Psoas muscle (tissue), 8 donors: ENCODE results near the gene NIM1K. TPM values are rescaled to one million over a fixed set of nuclear protein-coding genes. Genes with fewer than 3 reads are reported as not detected.

Experiments
- ATAC-seq, 4 donors: fragments of 200-7000 bp; cut with Tn5 transposase; one replicate each; pipeline ENCODE4 v1.9.1; 2020; ENCODE audit warnings: moderate library complexity in 3 of 4, mild to moderate bottlenecking in 2 of 4
- DNase-seq, 2 donors: peaks; one replicate each; pipeline ENCODE4 v3.0.0-alpha.2; 2020
- H3K27ac ChIP-seq: fragments of 200-600 bp; one replicate; pipeline ENCODE4 v1.8.0; 2022
- H3K27me3 ChIP-seq, 3 donors: fragments of 200-600 bp in 1 of 3; one replicate each; pipeline versions ENCODE4 v1.6.1 to v1.8.0; 2013 to 2022; ENCODE audit warnings: low read length in 2 of 3, mild to moderate bottlenecking in 2 of 3, moderate library complexity in 1 of 3; ENCODE audit not compliant: insufficient read depth in 3 of 3
- H3K36me3 ChIP-seq, 2 donors: fragments of 200-600 bp in 1 of 2; one replicate each; pipeline versions ENCODE4 v1.6.1 to v1.8.0; 2013 to 2022; ENCODE audit warnings: low read depth in 1 of 2, mild to moderate bottlenecking in 1 of 2, moderate library complexity in 1 of 2; ENCODE audit not compliant: insufficient read depth in 1 of 2
- H3K4me1 ChIP-seq: fragments of 200-600 bp; one replicate; pipeline ENCODE4 v1.8.0; 2022
- H3K4me3 ChIP-seq: fragments of 200-600 bp; one replicate; pipeline ENCODE4 v1.8.0; 2022; ENCODE audit warnings: mild to moderate bottlenecking
- H3K9me3 ChIP-seq: fragments of 200-600 bp; one replicate; pipeline ENCODE4 v1.8.0; 2022
- WGBS, 3 donors: extraction: QIAGEN DNeasy Blood & Tissue Kit; methylation state at CpG; one replicate each; pipeline versions ENCODE4 v1.1.6 to v1.1.7; 2013; 5-methylcytosine and 5-hydroxymethylcytosine counted together
- intact Hi-C, 2 donors: fragments of 100-400 bp; cut with DNase I; formaldehyde crosslinking; loops; one replicate each; pipeline versions ENCODE4 v1.11.0 to v1.14.2; 2022
- polyA plus RNA-seq, 3 donors: library from polyadenylated mRNA; stranded (reverse); fragments of 200-250 nt; gene quantifications; one replicate each; pipeline ENCODE4 v1.2.3, GENCODE V29; 2013
- total RNA-seq, 4 donors: library from RNA; stranded (reverse); fragmentation: NEBNext Ultra II Directional in 2 of 4; extraction: Animal tissue kit (Norgen Biotek cat#: 25700) in 2 of 4; gene quantifications; one replicate each; pipeline versions ENCODE4 v1.2.1 to v1.2.4, GENCODE V29; 2021 to 2023
- TF ChIP-seq, protein P1 (sequence below): fragments of 200-600 bp; IDR thresholded peaks from one replicate; pipeline ENCODE4 v1.8.0; 2022; ENCODE audit warnings: antibody characterized with exemption
- donor health status: healthy with polysubstance abuse.
- donor health status: DM: no; HTN: no; CAD: no; lungs with moderate emphysema.
- donor health status: Bipolar disorder and iron deficiency.
- donor health status: healthy.
- donor health status: DM: yes; HTN: yes; CAD: no.
- donor health status: DM: no; HTN: no; CAD: no.
- donor health status: DM: no; HTN: no; CAD: no.
- donor health status: DM: yes; HTN: yes; CAD: no.

Gene NIM1K
- total and polyA plus RNA-seq, 7 donors: 0.10 to 0.25 (median 0.20) TPM; not detected in 1

GRCh38 chr5:43207601-43208000 lies 15.6 kb downstream of the NIM1K start:
- Histone ChIP-seq H3K27ac (no peak overlapping the region), H3K9me3 (no peaks in the 10 kb centered on the region), H3K36me3 (no peaks in the 10 kb centered on the region), H3K4me1 (no peaks in the 10 kb centered on the region), H3K27me3 (no peaks in the 10 kb centered on the region), H3K4me3 (no peak overlapping the region)
- intact Hi-C loops: no loop called here
- ATAC-seq (no peak), DNase-seq (no peak)
- TF ChIP-seq, protein P1, sequence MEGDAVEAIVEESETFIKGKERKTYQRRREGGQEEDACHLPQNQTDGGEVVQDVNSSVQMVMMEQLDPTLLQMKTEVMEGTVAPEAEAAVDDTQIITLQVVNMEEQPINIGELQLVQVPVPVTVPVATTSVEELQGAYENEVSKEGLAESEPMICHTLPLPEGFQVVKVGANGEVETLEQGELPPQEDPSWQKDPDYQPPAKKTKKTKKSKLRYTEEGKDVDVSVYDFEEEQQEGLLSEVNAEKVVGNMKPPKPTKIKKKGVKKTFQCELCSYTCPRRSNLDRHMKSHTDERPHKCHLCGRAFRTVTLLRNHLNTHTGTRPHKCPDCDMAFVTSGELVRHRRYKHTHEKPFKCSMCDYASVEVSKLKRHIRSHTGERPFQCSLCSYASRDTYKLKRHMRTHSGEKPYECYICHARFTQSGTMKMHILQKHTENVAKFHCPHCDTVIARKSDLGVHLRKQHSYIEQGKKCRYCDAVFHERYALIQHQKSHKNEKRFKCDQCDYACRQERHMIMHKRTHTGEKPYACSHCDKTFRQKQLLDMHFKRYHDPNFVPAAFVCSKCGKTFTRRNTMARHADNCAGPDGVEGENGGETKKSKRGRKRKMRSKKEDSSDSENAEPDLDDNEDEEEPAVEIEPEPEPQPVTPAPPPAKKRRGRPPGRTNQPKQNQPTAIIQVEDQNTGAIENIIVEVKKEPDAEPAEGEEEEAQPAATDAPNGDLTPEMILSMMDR: no peak
- WGBS, 3 donors: 31 to 42% (median 36%) methylated on average over 4 of the region's 4 CpGs

- no peaks in the 10 kb centered on the region for H3K4me1 ChIP-seq
- H3K4me3 ChIP-seq: no peak overlapping the region
- no peak overlapping the region for H3K27ac ChIP-seq
- TF ChIP-seq, protein P1: no peak
- no peaks in the 10 kb centered on the region for H3K27me3 ChIP-seq
- no peaks in the 10 kb centered on the region for H3K9me3 ChIP-seq
- no peaks in the 10 kb centered on the region for H3K36me3 ChIP-seq
- WGBS, 3 donors: 0 to 14% (median 13%) methylated on average over 1 of the region's 1 CpG
- DNase-seq: no peak
- intact Hi-C loops: no loop called here
- no peak for ATAC-seq
Measured at GRCh38 chr5:43208658-43209057, 16.6 kb downstream of the NIM1K start.

DNA sequence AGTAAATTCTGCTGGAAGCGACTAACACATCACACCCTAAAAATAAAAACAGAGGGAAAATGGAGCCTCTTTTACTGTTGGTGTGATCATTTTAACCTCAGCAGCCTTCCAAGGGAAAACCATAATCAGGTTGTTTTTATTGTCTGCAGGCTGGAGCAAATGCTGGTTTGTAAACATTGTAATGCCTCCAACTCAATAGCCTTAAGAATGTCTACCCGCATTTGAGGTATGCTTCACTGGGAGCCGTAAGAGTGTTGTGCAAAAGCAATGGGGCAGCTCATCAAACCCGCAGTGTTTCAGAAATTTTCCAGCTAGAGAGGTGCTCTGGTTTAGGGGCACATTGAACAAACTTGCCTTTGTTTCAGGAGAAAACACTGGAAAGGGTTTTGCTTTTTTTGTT lies 17.0 kb downstream of the NIM1K start:
- intact Hi-C loops: no loop called here
- TF ChIP-seq, protein P1: no peak
- Histone ChIP-seq H3K27me3 (no peaks in the 10 kb centered on the region), H3K4me3 (no peak overlapping the region), H3K9me3 (no peaks in the 10 kb centered on the region), H3K27ac (no peak overlapping the region), H3K36me3 (no peaks in the 10 kb centered on the region), H3K4me1 (no peaks in the 10 kb centered on the region)
- no peak for ATAC-seq
- DNase-seq: no peak
- WGBS, 3 donors: 65 to 72% (median 68%) methylated on average over 4 of the region's 4 CpGs

DNA sequence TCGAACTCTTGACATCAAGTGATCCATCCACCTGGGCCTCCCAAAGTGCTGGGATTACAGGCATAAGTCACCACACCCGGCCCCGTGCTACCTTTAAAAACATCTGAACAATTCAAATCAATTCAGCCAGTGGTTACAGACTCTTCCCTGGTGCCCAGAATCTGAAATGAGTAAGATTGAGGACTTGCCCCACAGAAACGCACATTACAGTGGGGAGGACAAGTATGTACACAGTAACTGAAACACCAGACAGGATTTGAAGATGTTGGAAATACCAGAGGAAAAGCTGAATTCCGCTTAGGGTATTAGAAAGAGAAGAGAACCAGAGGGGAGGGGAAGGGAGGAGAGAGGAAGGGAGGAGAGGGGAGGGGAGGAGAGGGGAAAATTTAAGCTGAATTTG lies 17.8 kb downstream of the NIM1K start:
- WGBS, 3 donors: 76 to 78% (median 78%) methylated on average over 5 of the region's 5 CpGs
- no peak for ATAC-seq
- no peaks in the 10 kb centered on the region for H3K9me3 ChIP-seq
- no peak overlapping the region for H3K4me3 ChIP-seq
- no peaks in the 10 kb centered on the region for H3K27me3 ChIP-seq
- no peaks in the 10 kb centered on the region for H3K4me1 ChIP-seq
- intact Hi-C loops: no loop called here
- TF ChIP-seq, protein P1: no peak
- DNase-seq: no peak
- H3K36me3 ChIP-seq: no peaks in the 10 kb centered on the region
- H3K27ac ChIP-seq: no peak overlapping the region

- TF ChIP-seq, protein P1: no peak
- WGBS, 3 donors: 61 to 68% (median 66%) methylated on average over 6 of the region's 6 CpGs
- Histone ChIP-seq H3K4me1 (no peaks in the 10 kb centered on the region), H3K27ac (no peak overlapping the region), H3K27me3 (no peaks in the 10 kb centered on the region), H3K4me3 (no peak overlapping the region), H3K9me3 (no peaks in the 10 kb centered on the region), H3K36me3 (no peaks in the 10 kb centered on the region)
- DNase-seq (no peak), ATAC-seq (no peak)
- intact Hi-C loops: no loop called here
Measured at GRCh38 chr5:43210570-43210969, 18.5 kb downstream of the NIM1K start.
